ENCODE data around the gene KIF3C.
A peak's percentile ranks its signal among the peaks of the same experiment; 100 is the strongest.
"Not testable (repeated sequence)": the region's sequence is repeated elsewhere in the genome, so short reads cannot be mapped to it uniquely, and the experiment has no call there.

KIF3C gene

DNA sequence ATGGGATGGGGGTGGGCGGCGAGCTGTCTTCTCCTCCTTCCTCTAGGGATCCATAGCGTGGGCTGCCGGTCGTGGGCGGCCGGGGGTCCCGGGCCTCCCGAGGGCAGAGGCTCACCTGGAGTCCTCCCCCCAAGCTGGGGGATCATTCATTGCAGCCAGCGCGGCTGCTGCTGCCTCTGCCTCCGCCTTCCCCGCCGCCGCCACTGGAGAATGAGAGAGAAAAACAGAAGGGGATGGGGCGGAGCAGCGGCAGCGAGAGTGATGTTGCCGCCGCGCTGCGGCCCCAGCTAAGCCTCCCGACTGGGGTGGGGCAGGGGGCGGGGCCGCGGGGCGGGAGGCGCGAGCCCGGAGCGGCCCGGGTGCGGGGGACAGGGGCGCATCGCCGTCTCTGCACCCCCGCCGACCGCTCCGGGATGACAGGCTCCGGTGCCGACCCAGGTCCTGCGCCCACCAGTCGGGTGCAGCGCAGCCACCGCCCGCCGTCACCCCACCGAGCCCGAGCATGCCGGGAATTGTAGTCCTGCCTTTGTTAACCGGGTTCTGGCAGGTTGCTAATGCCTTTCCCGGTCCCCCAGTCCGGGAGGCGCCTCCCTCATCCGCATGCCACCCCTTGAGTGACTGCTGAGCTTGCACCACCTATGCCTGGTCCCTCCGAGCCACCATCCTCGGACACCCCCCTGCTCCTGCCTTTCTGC is at the start of gene KIF3C:
KIF3C (minus strand) TSS at position 225 of the 695 bp plus-strand sequence. CDS start 580 bp downstream, outside the sequence.
- peak; percentile 73 for DNase-seq

DNA sequence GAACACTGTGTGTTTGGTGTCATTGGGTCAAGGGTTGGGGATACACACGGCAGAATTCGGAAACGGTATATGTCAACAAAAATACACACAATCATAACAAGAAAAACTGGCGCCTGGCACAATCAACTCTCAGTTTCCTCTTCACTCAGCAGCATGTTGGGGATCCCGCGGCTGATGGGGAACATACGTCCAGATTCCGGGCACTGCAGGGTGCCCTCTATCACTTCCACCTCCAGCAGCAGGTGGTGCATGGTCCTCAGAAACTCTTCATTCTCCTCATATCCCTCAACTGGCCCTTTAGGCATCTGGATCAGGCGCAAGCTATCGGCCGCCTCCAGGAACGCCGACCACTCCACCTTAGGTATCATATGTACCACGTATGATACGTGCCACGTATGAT is 45.8 kb upstream of the KIF3C start:
- DNase-seq = not testable (repeated sequence)

GRCh38 chr2:26025509-26025908 is 43.2 kb upstream of the KIF3C start:
- no peak for DNase-seq

DNA sequence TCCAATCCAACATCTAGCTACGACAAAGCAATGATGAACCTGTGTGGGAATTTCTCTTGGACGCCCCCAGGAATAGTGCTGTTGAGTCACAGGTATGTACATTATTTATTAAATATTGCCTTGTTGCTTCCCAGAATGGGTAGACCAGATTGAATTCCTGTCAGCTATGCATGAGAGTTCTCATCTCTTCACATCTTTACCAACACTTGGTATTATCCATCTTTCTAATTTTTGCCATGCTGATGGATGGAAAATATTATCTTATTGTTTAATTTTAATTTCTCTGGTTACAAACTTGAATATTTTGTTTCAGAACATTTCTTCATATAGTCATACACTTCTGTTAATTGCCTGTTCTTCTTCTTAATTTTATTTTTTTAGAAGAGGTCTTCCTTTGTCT is 42.0 kb upstream of the KIF3C start:
- no peak for DNase-seq

DNA sequence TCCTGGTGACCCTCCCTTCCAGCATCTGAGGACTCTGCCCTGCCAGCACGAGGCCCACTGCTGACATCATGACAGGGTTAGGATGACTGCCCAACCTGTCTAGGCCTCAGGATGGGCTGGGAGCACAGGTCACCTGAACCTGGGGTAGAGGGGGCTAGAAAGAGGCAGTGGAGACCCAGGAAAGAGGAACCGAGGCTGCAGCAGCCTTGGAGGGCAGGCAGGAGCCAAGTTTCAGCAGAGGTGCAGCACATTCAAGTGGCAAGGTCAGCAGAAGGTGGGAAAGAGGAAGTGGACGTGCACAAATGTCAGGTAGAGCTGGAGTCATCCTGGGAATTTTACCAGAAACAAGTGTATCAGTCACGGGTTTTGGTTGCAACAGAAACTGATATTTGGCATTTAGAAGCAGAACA is 37.9 kb upstream of the KIF3C start:
- no peak for DNase-seq

- DNase-seq = peak; percentile 42
Observed at GRCh38 chr2:26018184-26019055, 36.1 kb upstream of the KIF3C start.

DNA sequence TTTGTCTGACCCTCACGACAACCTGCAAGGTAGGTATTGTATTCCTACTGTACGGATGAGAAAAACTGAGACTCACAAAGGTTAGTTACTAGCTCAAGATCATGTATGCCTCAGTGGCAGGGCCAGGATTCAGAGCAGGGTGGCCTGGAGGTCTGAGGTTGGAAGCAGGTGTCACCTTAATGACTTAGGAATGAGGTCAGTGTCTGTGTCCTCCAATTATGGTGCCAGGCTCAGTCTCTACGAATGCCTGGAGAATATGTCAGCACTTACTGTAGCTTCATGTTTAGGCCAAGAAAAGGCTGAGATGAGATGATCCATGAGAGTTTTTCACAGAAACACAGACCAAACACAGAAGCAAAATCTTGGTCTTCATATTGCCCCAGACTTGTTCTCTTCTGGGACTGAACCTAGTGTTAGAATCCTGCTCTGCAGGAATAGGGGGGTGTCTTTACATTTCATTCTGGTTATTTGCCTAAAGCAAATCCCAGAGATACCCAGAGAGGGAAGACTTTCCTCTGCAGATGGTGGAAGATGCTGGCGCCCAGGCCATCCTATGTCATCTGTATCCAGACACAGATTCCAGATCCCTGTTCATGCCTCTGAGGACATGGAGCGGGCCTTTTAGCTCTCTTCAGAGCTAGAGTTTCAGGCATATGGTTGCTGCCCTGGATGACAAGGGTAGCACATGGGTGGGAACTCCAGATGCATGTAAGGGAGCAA is 35.3 kb upstream of the KIF3C start:
- no peak for DNase-seq

GRCh38 chr2:26016706-26017045 is 34.4 kb upstream of the KIF3C start:
- DNase-seq = not testable (repeated sequence)

GRCh38 chr2:26016012-26016705 is 33.9 kb upstream of the KIF3C start:
- no peak for DNase-seq

- no peak for DNase-seq
Observed at GRCh38 chr2:26013668-26014067, 31.4 kb upstream of the KIF3C start.

- peak; percentile 64 for DNase-seq
Observed at GRCh38 chr2:26011990-26012856, 29.9 kb upstream of the KIF3C start.

DNA sequence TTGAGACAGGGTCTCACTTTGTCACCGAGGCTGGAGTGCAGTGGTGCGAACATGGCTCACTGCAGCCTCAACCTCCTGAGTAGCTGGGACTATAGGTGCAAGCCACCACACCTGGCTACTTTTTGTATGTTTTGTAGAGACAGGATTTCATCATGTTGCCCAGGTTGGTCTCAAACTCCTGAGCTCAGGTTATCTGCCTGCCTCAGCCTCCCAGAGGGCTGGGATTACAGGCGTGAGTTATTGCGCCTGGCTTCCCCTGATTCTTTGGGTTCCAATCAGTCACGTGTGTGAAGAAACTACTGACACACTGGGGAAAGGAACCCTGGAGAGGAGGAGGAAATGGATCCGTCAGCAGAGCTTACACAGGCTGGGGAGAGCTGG is 29.3 kb upstream of the KIF3C start:
- no peak for DNase-seq

GRCh38 chr2:26010943-26011342 is 28.6 kb upstream of the KIF3C start:
- no peak for DNase-seq

- DNase-seq = no peak
Observed at GRCh38 chr2:26009567-26009963, 27.3 kb upstream of the KIF3C start.

- no peak for DNase-seq
Observed at GRCh38 chr2:26008851-26009566, 26.7 kb upstream of the KIF3C start.

- no peak for DNase-seq
Observed at GRCh38 chr2:26008095-26008494, 25.8 kb upstream of the KIF3C start.

DNA sequence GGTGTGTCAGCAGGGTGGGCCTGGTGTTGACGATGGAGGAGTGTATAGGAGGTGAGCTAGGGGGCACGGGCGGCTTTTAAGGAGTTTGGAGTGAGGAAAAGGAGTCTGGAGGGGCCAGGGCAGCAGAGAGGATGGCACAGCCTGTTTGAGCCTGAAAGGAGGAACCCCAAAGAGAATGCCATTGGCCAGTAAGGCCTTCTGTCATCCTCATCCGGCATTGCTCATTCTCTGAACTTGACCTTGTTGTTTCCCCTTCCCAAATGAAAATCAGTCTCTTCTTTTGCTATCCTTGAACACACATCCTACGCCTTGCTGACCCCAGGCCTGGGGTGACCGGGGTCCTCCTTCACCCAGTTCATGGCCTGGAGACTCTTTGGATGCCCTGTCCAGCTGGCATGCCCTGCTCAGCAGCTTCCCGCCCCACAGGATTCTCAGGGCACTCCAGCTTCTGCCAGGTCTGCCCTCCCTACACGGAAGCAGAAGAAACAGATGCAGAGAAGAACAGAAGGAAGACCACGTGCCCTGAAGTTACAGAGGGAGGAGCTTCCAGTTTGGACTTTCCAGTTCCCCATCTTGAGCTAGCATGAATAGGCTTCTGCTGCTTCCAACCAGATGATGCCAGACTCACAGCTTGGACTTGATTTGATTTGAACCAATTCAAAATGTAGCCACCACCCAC is 20.5 kb upstream of the KIF3C start:
- no peak for DNase-seq

- DNase-seq = no peak
Observed at GRCh38 chr2:26001743-26002351, 19.6 kb upstream of the KIF3C start.

GRCh38 chr2:26000561-26001082 is 18.3 kb upstream of the KIF3C start:
- no peak for DNase-seq

- not testable (repeated sequence) for DNase-seq
Observed at GRCh38 chr2:25999406-25999805, 17.1 kb upstream of the KIF3C start.
